ENCODE results near the gene ACADM.
"Not testable (repeated sequence)": the region's sequence is repeated elsewhere in the genome, so short reads cannot be mapped to it uniquely, and the experiment has no call there.

Gene ACADM

DNA sequence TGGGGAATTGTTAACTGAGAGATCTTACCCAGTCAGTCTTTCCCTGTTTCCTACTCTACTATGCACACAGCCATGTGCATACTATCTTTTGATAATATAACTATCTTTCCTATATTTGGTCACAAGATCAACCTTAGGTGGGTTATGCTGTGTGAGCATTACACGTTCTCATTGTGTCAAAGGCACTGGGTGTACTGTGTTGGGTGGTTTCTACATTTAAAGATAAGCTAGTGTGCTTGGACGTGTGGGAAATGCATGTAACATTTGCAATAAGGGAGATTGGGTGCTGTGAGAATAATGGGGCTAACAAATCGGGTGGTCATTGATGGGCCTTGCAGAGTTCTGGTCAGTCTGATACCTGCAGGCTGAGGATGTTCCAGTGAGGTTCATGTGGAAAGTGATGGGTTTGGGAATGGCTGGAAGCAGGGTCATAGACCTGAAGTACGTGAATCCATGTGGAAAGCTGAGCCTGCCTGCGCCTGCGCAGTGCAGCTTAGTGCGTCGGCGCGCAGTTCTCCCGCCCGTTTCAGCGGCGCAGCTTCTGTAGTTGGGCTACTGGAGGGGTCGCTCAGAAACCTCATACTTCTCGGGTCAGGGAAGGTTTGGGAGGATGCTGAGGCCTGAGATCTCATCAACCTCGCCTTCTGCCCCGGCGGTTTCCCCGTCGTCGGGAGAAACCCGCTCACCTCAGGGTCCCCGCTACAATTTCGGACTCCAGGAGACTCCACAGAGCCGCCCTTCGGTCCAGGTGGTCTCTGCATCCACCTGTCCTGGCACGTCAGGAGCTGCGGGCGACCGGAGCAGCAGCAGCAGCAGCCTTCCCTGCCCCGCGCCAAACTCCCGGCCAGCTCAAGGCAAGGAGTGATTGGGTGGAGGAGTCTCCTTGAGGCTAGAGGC lies 72.1 kb downstream of the ACADM start, which contains the start of gene MSH4:
Gene MSH4, plus strand, starts transcription at position 507 of the 897 bp plus-strand sequence. Its CDS starts 104 bp downstream, at position 611.
- DNase-seq, result no peak

DNA sequence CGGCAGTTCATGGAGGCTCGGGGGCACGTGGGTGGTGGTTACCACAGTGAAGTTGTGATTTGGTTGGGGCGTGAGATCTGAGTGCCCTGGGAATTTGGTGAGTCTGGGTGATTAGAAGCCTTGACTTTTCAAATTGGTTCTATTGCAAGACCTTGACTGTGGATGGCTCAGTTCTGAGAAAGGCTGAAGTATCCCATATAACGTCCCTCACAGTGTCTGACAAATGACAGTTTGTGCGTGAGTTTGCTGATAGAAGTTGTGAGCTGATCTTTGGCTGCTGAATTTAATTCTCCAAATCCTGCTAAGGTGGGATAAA lies 72.7 kb downstream of the ACADM start:
- no peak for DNase-seq

DNA sequence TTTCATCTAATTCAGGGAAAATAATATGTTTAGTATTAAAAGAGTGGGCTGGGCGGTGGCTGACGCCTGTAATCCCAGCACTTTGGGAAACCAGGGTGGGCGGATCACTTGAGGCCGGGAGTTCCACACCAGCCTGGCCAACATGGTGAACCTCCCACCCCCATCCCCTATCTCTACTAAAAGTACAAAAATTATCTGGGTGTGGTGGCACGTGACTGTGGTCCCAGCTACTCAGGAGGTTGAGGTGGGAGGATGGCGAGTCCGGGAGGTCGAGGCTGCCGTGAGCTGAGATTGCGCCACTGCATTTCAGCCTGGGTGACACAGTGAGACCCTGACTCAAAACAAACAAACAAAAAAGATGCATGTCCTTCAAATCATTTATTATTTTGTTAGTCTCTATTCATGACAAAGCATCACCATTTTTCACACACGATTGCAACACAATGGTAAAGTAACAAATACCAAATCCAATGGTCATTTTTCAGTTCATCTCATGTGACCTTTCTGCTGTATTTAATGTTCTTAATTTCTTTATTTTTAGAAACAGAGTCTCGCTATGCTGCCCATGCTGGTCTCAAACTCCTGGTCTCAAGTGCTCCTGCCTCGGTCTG lies 73.2 kb downstream of the ACADM start:
- DNase-seq, result no peak

DNA sequence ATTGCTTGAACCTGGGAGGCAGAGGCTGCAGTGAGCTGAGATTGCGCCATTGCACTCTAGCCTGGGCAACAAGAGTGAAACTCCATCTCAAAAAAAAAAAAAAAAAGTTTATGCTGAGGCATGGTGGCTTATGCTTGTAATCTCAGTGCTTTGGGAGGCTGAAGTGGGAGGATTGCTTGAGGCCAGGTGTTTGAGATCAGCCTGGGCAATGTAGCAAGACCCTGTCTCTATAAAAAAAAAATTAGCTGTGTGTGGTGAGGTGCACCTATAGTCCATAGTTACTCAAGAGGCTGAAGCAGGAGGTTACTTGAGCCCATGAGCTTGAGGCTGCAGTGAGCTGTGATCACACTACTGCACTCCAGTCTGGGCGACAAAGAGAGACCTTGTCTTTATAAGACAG lies 77.0 kb downstream of the ACADM start:
- not testable (repeated sequence) for DNase-seq

DNA sequence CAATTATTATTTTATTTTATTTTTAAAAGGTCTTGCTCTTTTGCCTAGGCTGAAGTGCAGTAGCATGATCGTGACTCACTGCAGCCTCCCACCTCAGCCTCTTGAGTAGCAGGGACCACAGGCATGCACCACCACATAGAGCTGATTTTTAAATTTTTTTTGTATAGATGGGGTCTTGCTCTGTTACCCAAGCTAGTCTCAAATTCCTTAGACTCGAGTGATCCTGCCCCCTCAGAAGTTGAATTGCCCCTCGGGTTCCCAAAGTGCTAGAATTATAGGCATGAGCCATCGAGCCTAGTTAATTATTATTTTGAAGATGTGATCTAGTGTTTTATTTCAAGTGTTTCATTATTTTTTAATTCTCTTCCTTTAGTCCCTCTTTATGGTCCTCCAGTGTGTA lies 84.4 kb downstream of the ACADM start:
- no peak for DNase-seq

DNA sequence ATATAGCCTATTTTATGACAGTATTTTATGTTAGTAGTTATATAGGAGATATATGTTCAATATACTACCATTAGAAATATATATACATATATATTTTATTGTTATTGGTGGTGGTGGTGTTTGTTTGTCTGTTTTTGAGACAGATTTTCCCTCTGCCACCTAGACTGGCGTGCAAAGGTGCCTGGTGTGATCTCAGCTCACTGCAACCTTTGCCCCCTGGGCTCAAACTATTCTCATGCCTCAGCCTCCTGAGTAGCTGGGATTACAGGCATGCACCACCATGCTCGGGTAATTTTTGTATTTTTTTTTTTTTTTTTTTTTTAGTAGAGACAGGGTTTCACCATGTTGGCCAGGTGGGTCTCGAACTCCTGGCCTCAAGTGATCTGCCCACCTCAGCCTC lies 85.6 kb downstream of the ACADM start:
- not testable (repeated sequence) for DNase-seq

DNA sequence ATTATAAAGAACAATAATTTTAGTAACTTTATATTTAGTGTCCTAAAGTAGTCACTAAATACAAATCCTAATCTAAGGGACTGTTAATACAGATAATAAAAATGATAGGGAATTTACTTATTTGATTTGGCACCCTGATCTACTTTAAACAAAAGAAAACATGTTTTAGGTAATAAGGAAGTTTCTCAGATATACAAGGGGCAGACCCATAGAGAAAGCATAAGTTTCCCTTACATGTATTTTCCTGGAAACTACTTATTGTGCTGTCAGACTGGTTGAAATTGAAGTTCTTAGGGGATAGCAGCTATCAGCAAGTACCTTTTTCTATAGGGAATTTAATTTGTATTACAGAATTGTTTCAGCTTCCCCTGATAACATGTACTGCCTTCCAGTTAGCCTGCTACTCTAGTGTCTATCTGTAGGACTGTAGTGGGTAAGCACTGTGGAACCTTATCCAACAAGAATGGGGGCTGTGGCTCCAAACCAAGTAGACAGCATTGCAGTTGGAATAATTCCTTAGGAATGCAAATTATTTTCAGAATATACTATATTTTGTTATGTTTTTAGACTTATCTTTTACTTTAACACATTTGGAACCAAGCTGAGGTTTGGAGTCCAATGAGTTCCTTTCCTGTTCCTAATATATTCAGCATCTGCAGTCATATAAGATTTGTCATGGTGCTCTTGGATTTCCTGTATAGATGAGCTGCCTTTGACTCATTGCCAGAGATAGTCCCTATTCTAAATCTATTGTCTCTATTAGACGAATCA lies 86.9 kb downstream of the ACADM start:
- no peak for DNase-seq

DNA sequence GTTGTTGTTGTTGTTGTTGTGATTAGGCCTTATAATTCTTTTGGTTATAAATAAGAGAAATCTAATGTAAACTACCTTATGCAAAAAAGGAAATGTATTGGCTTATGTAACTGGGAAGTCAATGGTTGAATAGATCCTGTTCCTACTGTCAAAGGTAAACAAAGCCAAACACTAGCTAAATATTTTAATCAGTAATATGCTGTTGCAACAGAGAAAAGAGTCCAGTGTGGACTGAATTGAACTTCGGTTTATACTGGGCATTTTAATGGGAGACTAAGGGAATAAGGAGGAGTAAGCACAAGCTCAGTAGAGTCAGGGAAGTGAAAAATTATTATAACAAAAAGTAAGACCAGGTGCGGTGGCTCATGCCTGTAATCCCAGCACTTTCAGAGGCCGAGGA lies 87.6 kb downstream of the ACADM start:
- DNase-seq, result no peak

All from NCI-H2081 (cell line).